GOT3 (cell line): ENCODE measurements around the gene KCTD5.

Experiments
- DNase-seq: peaks from one replicate; lab custom pipeline; 2025; ENCODE audit warnings: mixed read lengths; lab: John Stamatoyannopoulos, UW

KCTD5 gene

DNA sequence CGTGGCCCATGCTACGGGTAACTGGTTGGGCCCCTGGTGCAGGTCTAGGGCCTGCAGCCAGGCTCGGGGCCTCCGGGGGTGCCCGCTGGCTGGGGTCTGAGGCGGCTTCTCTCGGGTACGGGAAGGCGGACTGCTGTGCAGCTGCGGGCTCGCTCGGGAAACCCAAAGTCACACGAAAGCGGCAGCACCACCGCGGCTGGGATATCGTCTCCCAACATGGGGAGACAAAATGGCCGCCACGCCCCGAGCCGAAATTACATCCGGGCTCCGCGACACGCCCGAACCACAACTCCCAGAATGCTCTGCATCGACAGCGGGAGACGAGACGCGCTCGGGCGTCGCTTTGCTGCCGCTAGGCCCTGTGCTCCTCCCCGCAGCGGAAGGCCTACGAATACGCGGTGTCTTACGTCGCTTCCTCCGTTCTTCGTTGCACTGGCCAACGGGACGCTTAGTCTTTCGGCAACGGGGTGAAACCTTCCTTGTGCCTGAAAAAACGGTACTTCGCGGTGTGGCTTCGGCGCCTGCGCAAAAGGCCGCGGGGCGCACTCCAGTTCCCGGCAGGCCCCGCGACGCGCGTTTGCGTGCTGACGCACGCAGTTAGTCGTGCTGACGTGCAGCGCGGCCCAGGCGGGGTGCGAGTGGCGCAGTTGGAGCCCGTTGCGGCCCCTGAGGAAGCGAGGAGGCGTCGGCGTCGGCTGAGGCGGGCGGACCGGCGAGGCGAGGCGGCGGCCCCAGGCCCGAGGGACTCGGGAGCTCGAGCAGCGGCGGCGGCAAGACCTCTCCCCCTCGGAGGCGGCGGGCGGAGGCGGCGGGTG is 69.9 kb downstream of the KCTD5 start, which contains the start of gene SRRM2:
TSS of gene SRRM2 (plus strand) at position 604 of the 815 bp plus-strand sequence. CDS start 3,727 bp downstream, outside the sequence.
- peak; percentile 95 for DNase-seq

DNA sequence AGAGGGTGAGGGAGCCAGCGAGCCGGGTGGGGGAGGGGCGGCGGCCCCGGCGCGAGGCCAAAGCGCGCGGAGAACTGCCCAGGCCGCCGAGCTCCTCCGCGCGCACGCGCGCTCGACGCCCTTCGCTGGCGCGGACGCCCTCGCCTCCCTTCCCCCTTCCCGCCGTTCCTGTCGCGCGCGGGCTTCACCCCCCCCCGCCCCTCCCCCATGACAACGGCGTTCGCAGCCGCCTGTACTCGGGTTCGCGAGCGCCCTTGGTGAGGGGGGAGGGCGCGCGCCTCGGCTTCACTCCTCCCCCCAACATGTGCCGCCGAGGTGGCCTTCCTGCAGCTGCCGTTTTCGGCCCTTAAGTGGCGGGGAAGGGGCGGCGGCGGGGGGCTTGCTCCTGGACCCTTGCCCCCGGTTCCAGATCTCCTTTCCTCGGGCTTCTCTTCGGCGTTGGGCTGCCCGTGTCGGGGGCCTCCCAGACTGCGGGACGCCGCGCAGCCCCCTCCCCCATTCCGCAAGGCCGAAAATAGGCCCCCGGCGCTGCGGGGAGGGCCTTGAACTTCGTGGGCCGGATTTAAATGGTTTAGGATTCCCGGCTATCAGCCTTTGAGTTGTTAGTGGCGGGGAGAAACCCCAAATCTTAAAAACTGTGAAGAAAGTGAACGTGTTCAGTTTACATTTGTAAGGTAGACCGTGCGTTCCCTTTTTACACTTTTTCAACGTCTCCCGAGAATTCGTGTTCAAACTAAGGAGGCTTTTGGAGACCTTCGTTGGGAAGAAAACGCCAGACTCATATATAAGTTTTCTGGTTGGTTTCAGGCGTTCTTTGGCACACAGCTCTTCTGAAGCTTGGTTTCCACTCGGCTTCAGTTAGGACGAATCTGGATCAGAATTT is 70.8 kb downstream of the KCTD5 start:
- DNase-seq: peak; percentile 91

DNA sequence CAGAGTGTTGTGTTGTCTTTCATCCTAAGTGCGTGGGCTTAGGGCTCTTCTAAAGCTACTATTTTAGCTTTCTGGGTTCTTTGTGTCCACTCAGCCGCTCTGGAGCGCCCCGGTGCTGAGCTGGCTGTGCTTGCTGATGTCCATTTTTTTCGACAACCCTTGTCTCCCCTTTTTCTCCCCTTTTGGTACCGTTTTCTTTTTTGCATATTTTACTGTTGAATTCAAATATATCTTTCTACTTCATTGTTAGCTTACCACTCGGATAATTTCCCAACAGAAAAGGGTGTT is 71.4 kb downstream of the KCTD5 start:
- no peak for DNase-seq

DNA sequence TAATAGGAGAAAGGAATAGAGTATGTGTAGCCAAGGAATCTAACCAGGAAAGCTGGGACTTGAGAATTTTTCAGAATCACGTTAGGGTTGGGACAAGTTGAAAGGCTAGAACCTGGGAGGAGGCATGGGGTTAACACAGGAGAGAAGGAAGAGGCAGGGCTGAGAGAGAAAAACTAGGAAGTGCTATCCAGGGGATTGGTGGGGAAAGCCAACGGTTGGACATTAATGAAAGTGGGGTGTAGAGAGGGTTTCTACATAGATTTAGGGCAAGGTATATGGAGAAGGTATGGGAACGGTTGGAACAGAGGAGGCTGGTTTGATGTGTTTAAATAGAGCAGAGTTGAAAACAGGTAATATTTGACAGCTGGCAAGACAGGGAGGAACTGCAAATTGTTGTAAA is 72.8 kb downstream of the KCTD5 start:
- DNase-seq: no peak

DNA sequence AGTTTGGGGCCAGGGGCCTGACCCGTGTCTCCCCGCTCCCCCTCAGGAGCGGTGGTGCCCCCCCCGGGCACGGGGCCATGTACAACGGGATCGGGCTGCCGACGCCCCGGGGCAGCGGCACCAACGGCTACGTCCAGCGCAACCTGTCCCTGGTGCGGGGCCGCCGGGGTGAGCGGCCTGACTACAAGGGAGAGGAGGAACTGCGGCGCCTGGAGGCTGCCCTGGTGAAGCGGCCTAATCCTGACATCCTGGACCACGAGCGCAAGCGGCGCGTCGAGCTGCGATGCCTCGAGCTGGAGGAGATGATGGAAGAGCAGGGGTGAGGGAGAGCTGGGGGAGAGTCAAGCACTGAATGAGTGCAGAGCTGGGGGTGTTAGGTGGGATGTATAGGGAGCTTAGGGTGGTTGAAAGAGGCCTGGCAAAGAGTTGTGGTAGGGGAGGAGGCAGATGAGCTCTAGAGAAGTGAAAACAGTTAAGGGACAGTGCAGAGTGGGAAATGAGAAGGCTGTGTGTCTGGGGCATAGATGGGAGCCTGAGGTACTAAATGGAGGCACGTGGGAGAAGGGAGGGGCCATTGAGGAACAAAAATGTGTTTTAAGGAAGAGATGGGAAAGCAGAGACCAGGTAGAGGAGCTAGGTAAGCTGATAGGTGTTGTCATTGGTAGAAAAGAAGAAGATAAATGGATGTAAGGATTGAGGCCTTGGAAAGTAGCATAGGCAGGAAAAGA is 74.1 kb downstream of the KCTD5 start:
- no peak for DNase-seq

DNA sequence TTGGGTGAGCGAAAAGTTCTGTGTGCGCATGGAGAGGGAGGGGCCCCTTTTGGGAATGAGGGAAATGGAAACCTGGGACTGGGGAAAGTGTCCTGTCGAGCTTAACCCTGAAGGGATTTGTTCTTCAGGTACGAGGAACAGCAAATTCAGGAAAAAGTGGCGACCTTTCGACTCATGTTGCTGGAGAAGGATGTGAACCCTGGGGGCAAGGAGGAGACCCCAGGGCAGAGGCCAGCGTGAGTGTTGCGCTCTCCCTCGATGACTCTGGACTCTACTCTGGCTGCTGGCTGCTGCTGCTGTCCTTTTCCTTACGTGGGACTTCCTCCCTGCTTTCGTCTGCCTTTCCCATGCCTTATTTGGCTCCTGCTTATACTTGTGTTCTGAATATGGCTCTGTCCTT is 75.0 kb downstream of the KCTD5 start:
- no peak for DNase-seq
